ENCODE data around the gene PRICKLE1. TPM values are rescaled to one million over a fixed set of nuclear protein-coding genes. Genes with fewer than 3 reads are reported as not detected.

The PRICKLE1 gene
- total and polyA plus RNA-seq, 2 donors (not counting 1 experiment from before 2014, with no cell fraction given), result 6.3 to 21.6 TPM

GRCh38 chr12:42469355-42470175 lies 120.0 kb downstream of the PRICKLE1 start:
- ATAC-seq (ENCODE audit: low read depth) (peak; percentile 91), DNase-seq (peak; percentile 93)
- POLR2A ChIA-PET, result interaction anchor here (0.9 to 2.7 kb wide), 5 partner anchors 10 to 95 kb away, joined by 3 to 39 read pairs (median 7); no protein-coding TSS in a partner anchor
- CTCF ChIA-PET, result interaction anchor here (0.9 to 8.0 kb wide), 11 partner anchors 8 to 324 kb away, joined by 3 to 111 read pairs (median 4); no protein-coding TSS in a partner anchor
- peaks cover 2 to 34% of the 10 kb centered on the region in 2 experiments for H3K36me3 ChIP-seq (replicated peaks in 1 of 2; ENCODE audit: control extremely low read depth in 1 of 2, control insufficient read depth in 1 of 2, extremely low read depth in 1 of 2, insufficient read depth in 2 of 2, low read length in 1 of 2)
- Mint-ChIP-seq H3K4me3 (peak overlapping the region; percentile 81), H3K9me3 (ENCODE audit: insufficient read depth) (no peaks in the 10 kb centered on the region), H3K27ac (peak overlapping the region; percentile 93), H3K4me1 (peaks cover 76% of the 10 kb centered on the region), H3K27me3 (no peaks in the 10 kb centered on the region)
- H3K79me2 ChIP-seq (ENCODE audit: control insufficient read depth, insufficient read depth, low read length), result peaks cover 61% of the 10 kb centered on the region
- WGBS (ENCODE audit: insufficient coverage), result 2% methylated on average over 4 of the region's 7 CpGs
- no peaks in the 10 kb centered on the region for H3K9me3 ChIP-seq (ENCODE audit: control extremely low read depth in 1 of 3, control insufficient read depth in 2 of 3, insufficient read depth in 1 of 3, low read length in 2 of 3)
- peak overlapping the region; percentile 81 to 87 for H3K27ac ChIP-seq (ENCODE audit: low read length in 2 of 2)
- TF ChIP-seq EZH2 (IDR thresholded peaks at IDR 0.05; ENCODE audit: borderline replicate concordance, insufficient read depth, low read depth, low read length, poor library complexity, severe bottlenecking), result no peak
- no peak for TF ChIP-seq CTCF (IDR thresholded peaks at IDR 0.05)
- H3K27me3 ChIP-seq (replicated peaks in 1 of 4; ENCODE audit: control extremely low read depth in 1 of 4, control insufficient read depth in 3 of 4, insufficient read depth in 4 of 4, low read length in 3 of 4), result no peaks in the 10 kb centered on the region
- H4K20me1 ChIP-seq (ENCODE audit: control insufficient read depth, insufficient read depth, low read length, poor library complexity, severe bottlenecking), result no peaks in the 10 kb centered on the region
- H2AFZ ChIP-seq (ENCODE audit: insufficient read depth, low read depth, low read length, poor library complexity, severe bottlenecking), result peak overlapping the region; percentile 20
- H3K9ac ChIP-seq (ENCODE audit: low read length), result peak overlapping the region; percentile 48
- peak overlapping the region; percentile 71 for H3K4me2 ChIP-seq (replicated peaks; ENCODE audit: low read depth, low read length, poor library complexity, severe bottlenecking)
- peaks cover 69 to 78% of the 10 kb centered on the region in 2 donors for H3K4me1 ChIP-seq (ENCODE audit: control insufficient read depth in 2 of 2, insufficient read depth in 2 of 2, low read length in 2 of 2)
- H3K4me3 ChIP-seq (ENCODE audit: control extremely low read depth in 1 of 5, extremely low read depth in 1 of 5, insufficient read depth in 1 of 5, low read depth in 2 of 5, low read length in 4 of 5), result peak overlapping the region; percentile 23 to 45 (median 33)
- intact Hi-C loops (cut with micrococcal nuclease), result loop anchor here (1.0 to 10.0 kb wide), 9 partner anchors 15 to 1288 kb away; partner anchors contain the start of genes GXYLT1, IRAK4, PPHLN1 and PUS7L
